ENCODE measurements around the gene BCL11B. TPM values are rescaled to one million over a fixed set of nuclear protein-coding genes. Genes with fewer than 3 reads are reported as not detected.

BCL11B gene
- total and polyA plus RNA-seq, 2 of the 8 experiments (the other 6 are each of a cell fraction or from before 2014, with no cell fraction given): 0.63 to 5.9 TPM

DNA sequence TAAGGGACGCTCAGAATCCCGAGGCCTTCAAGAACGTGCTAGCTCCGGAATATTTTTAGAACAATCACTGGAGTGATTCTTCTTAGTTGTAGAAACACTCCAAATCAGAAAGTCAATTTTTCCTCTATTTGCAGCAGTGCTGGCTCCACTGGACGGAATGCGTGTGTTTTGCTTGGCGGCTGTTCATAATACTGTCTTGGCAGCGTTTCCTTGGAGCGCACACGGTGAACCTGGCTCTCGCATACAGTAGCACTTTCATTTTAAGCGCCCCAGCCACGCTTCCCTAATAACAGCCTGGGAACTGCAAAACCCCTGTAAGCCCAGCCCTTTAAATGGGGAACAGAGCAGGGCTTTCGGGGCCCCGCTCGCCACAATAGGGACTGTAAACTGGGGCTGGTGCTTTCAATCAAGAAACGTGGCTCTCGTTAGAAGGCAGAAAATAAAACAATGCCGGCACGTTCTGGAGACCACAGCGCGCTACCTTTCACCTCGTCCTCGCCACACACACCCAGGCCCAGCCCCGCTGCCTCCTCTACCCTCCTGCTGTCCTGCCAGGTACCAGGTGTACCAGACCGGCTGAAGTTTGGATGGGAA is 79.9 kb downstream of the BCL11B start:
- no peak overlapping the region for H4K91ac ChIP-seq (replicated peaks; ENCODE audit: insufficient read length, low read length)
- no peak overlapping the region for H3K14ac ChIP-seq (ENCODE audit: insufficient read length)
- H3K18ac ChIP-seq (ENCODE audit: extremely low read depth, low read length): peak overlapping the region; percentile 27; the same call in 1 of the 2 replicates
- POLR2A ChIA-PET (ENCODE audit: partially characterized antibody): interaction anchor here (1.3 kb wide), 1 partner anchor 14 kb away, joined by 3 read pairs; no protein-coding TSS in a partner anchor
- no peak overlapping the region for H2AK5ac ChIP-seq (ENCODE audit: low read depth, low read length)
- no peaks in the 10 kb centered on the region for H3K9me3 ChIP-seq (ENCODE audit: insufficient read depth in 2 of 2, low read depth in 1 of 2, low read length in 1 of 2)
- H2BK12ac ChIP-seq (ENCODE audit: low read depth, low read length): no peak overlapping the region
- no peaks in the 10 kb centered on the region for H4K20me1 ChIP-seq (replicated peaks in 1 of 2; ENCODE audit: control insufficient read depth in 1 of 2, insufficient read depth in 2 of 2, low read length in 2 of 2)
- peaks cover 0 to 15% of the 10 kb centered on the region in 2 experiments; a peak in 1 of 4 replicates for H3K79me2 ChIP-seq (ENCODE audit: control insufficient read depth in 1 of 2, insufficient read depth in 2 of 2, low read length in 2 of 2)
- H4K8ac ChIP-seq (ENCODE audit: extremely low read depth, insufficient read depth, low read length): no peak overlapping the region
- no peak overlapping the region for H4K5ac ChIP-seq (ENCODE audit: insufficient read length, low read depth, low read length)
- H2BK120ac ChIP-seq (replicated peaks; ENCODE audit: low read depth, low read length): no peak overlapping the region
- no peak overlapping the region for H2BK20ac ChIP-seq (ENCODE audit: low read length)
- H3K27me3 ChIP-seq (replicated peaks in 1 of 4; ENCODE audit: control insufficient read depth in 3 of 4, extremely low read depth in 1 of 4, insufficient read depth in 3 of 4, low read length in 3 of 4): no peaks in the 10 kb centered on the region
- TF ChIP-seq CEBPB (IDR thresholded peaks at IDR 0.05; ENCODE audit: low read depth, low read length) (no peak), GTF2F1 (IDR thresholded peaks at IDR 0.05; ENCODE audit: borderline replicate concordance, low read depth, low read length) (no peak), JUND (IDR thresholded peaks at IDR 0.05; ENCODE audit: low read length) (no peak), ZNF274 (IDR thresholded peaks at IDR 0.05; ENCODE audit: borderline replicate concordance, extremely low read depth, low read length) (no peak), RBBP5 (IDR thresholded peaks at IDR 0.05; ENCODE audit: borderline replicate concordance, low read depth, low read length) (no peak), CREB1 (IDR thresholded peaks at IDR 0.05) (no peak)
- H3K23me2 ChIP-seq (ENCODE audit: low read depth, low read length): no peaks in the 10 kb centered on the region
- no peak overlapping the region for H3K4me3 ChIP-seq (ENCODE audit: extremely low read depth in 1 of 4, insufficient read depth in 2 of 4, low read depth in 3 of 4, low read length in 4 of 4)
- no peak overlapping the region for H3K27ac ChIP-seq (ENCODE audit: low read depth, low read length)
- H2AFZ ChIP-seq (ENCODE audit: low read length): no peak overlapping the region
- peaks cover 6% of the 10 kb centered on the region; the same call in 1 of the 2 replicates for H3K79me1 ChIP-seq (ENCODE audit: low read depth, low read length)
- H3K4ac ChIP-seq (replicated peaks; ENCODE audit: insufficient read length, low read depth, low read length): no peak overlapping the region
- no peak overlapping the region for H3K56ac ChIP-seq (replicated peaks; ENCODE audit: insufficient read length, low read depth, low read length)
- CTCF ChIA-PET (ENCODE audit: partially characterized antibody): interaction anchor here (0.6 to 4.3 kb wide), 7 partner anchors 10 to 371 kb away, joined by 3 to 34 read pairs (median 3); partner anchors contain the start of gene BCL11B
- FAIRE-seq (no peak), DNase-seq (ENCODE audit: low read depth in 1 of 2, low spot score in 2 of 2) (no peak)
- H3K9ac ChIP-seq (replicated peaks in 1 of 4; ENCODE audit: extremely low read depth in 1 of 4, low read depth in 3 of 4, low read length in 3 of 4): no peak overlapping the region
- WGBS, 2 experiments (ENCODE audit: extremely low coverage in 1 of 2, insufficient coverage in 1 of 2, insufficient read length in 1 of 2, insufficient replicate concordance in 2 of 2, low coverage in 1 of 2, low lambda C conversion rate in 2 of 2, missing lambda C conversion rate in 1 of 2): 78% methylated on average over 26 of the region's 26 CpGs; no CpG with 5 or more reads in 1 of the 2 experiments
- H3K23ac ChIP-seq (ENCODE audit: insufficient read length): no peak overlapping the region
- 0 out of 2 replicates have a peak overlapping the region, but pooled peaks have one; percentile 55 for H2BK15ac ChIP-seq (ENCODE audit: low read length)
- peak overlapping the region in 1 of 2 experiments; percentile 24; a peak in 1 of 4 replicates for H3K4me2 ChIP-seq (ENCODE audit: insufficient read depth in 1 of 2, low read depth in 2 of 2, low read length in 2 of 2)
- H2BK5ac ChIP-seq (ENCODE audit: low read depth, low read length): peak overlapping the region; percentile 74
- H3K4me1 ChIP-seq (replicated peaks in 1 of 4; ENCODE audit: control insufficient read depth in 3 of 4, insufficient read depth in 4 of 4, low read length in 3 of 4): peaks cover 5 to 21% (median 13%) of the 10 kb centered on the region in 4 experiments
- no peaks in the 10 kb centered on the region for H3K36me3 ChIP-seq (ENCODE audit: control insufficient read depth in 2 of 4, insufficient read depth in 4 of 4, low read length in 3 of 4)

Measured in H1 (cell line).